Activated naive CD4-positive, alpha-beta T cell treated with anti-CD3 and anti-CD28 coated beads, Interleukin-2, amount 10 ng/mL, durations not matched to agents 7 days and 5 days (primary cell): ENCODE data around the gene MINAR1.
"Not testable (repeated sequence)": the region's sequence is repeated elsewhere in the genome, so short reads cannot be mapped to it uniquely, and the experiment has no call there.

Experiments
- CTCF ChIA-PET: fragments of 350-600 bp; sonication (Branson Sonifier 250); formaldehyde crosslinking; loops from one replicate; lab custom pipeline; 2021; ENCODE audit warnings: antibody characterized with exemption; lab: Charles Lee
- DNase-seq: peaks from one replicate; pipeline ENCODE4 v3.0.0-alpha.2; 2020
- H3K27ac Mint-ChIP-seq: one replicate; pipeline ENCODE4 v1.8.0; 2021; ENCODE audit warnings: mild to moderate bottlenecking, moderate library complexity, mixed read lengths
- H3K27me3 Mint-ChIP-seq: one replicate; pipeline ENCODE4 v1.8.0; 2021; ENCODE audit warnings: mild to moderate bottlenecking, mixed read lengths
- H3K36me3 Mint-ChIP-seq: one replicate; pipeline ENCODE4 v1.8.0; 2021; ENCODE audit warnings: mixed read lengths
- H3K4me1 Mint-ChIP-seq: one replicate; pipeline ENCODE4 v1.8.0; 2021; ENCODE audit warnings: mixed read lengths
- H3K4me3 Mint-ChIP-seq: one replicate; pipeline ENCODE4 v1.8.0; 2021; ENCODE audit warnings: mild to moderate bottlenecking, moderate library complexity, mixed read lengths
- H3K9me3 Mint-ChIP-seq: one replicate; pipeline ENCODE4 v1.8.0; 2021; ENCODE audit warnings: mixed read lengths

Gene MINAR1

GRCh38 chr15:79416876-79417275, 15.3 kb upstream of the MINAR1 start:
- H3K4me1 Mint-ChIP-seq = no peaks in the 10 kb centered on the region
- H3K9me3 Mint-ChIP-seq = no peaks in the 10 kb centered on the region
- no peaks in the 10 kb centered on the region for H3K36me3 Mint-ChIP-seq
- H3K27ac Mint-ChIP-seq = no peak overlapping the region
- H3K4me3 Mint-ChIP-seq = no peak overlapping the region
- CTCF ChIA-PET = interaction anchor here (0.6 kb wide), 1 partner anchor 35 kb away, joined by 3 read pairs; no protein-coding TSS in a partner anchor
- DNase-seq = no peak
- peaks cover 3% of the 10 kb centered on the region for H3K27me3 Mint-ChIP-seq

GRCh38 chr15:79418693-79419279, 13.3 kb upstream of the MINAR1 start:
- H3K27me3 Mint-ChIP-seq = peaks cover 3% of the 10 kb centered on the region
- DNase-seq = no peak
- CTCF ChIA-PET = no interaction called here

GRCh38 chr15:79425591-79426295, 6.4 kb upstream of the MINAR1 start:
- Mint-ChIP-seq H3K27ac (no peak overlapping the region), H3K36me3 (no peaks in the 10 kb centered on the region), H3K9me3 (no peaks in the 10 kb centered on the region), H3K4me3 (no peak overlapping the region), H3K27me3 (peaks cover 34% of the 10 kb centered on the region), H3K4me1 (no peaks in the 10 kb centered on the region)
- DNase-seq = no peak
- CTCF ChIA-PET = no interaction called here

More at GRCh38 chr15:79418693-79419279, 13.3 kb upstream of the MINAR1 start:
- H3K4me3 Mint-ChIP-seq = no peak overlapping the region
- H3K27ac Mint-ChIP-seq = no peak overlapping the region
- no peaks in the 10 kb centered on the region for H3K9me3 Mint-ChIP-seq
- H3K36me3 Mint-ChIP-seq = no peaks in the 10 kb centered on the region
- no peaks in the 10 kb centered on the region for H3K4me1 Mint-ChIP-seq

GRCh38 chr15:79426899-79427298, 5.2 kb upstream of the MINAR1 start:
- H3K4me1 Mint-ChIP-seq, CTCF ChIA-PET, H3K36me3 Mint-ChIP-seq, DNase-seq, H3K27ac Mint-ChIP-seq, H3K4me3 Mint-ChIP-seq, H3K9me3 Mint-ChIP-seq: not testable (repeated sequence)
- peaks cover 42% of the 10 kb centered on the region for H3K27me3 Mint-ChIP-seq

GRCh38 chr15:79427781-79428598, 4.1 kb upstream of the MINAR1 start:
- Mint-ChIP-seq H3K36me3 (no peaks in the 10 kb centered on the region), H3K4me3 (no peak overlapping the region), H3K27ac (no peak overlapping the region), H3K9me3 (no peaks in the 10 kb centered on the region), H3K27me3 (peaks cover 53% of the 10 kb centered on the region), H3K4me1 (peaks cover 5% of the 10 kb centered on the region)
- DNase-seq = no peak
- CTCF ChIA-PET = no interaction called here

- Mint-ChIP-seq H3K27ac (no peak overlapping the region), H3K36me3 (no peaks in the 10 kb centered on the region), H3K4me3 (no peak overlapping the region), H3K27me3 (peaks cover 73% of the 10 kb centered on the region), H3K4me1 (peaks cover 6% of the 10 kb centered on the region), H3K9me3 (no peaks in the 10 kb centered on the region)
- DNase-seq = no peak
- CTCF ChIA-PET = interaction anchor here (1.7 to 2.1 kb wide), 2 partner anchors 51 to 165 kb away, joined by 7 to 9 read pairs; no protein-coding TSS in a partner anchor
Observed at GRCh38 chr15:79430901-79431635, 1.1 kb upstream of the MINAR1 start.

GRCh38 chr15:79432345-79433275, 474 bp downstream of the MINAR1 start:
- peaks cover 71% of the 10 kb centered on the region for H3K27me3 Mint-ChIP-seq
- CTCF ChIA-PET = interaction anchor here (1.2 kb wide), 1 partner anchor 51 kb away, joined by 4 read pairs; no protein-coding TSS in a partner anchor
- no peak overlapping the region for H3K4me3 Mint-ChIP-seq

GRCh38 chr15:79433276-79433990, 1.3 kb downstream of the MINAR1 start:
- DNase-seq = no peak

More at GRCh38 chr15:79432345-79433275, 474 bp downstream of the MINAR1 start:
- Mint-ChIP-seq H3K4me1 (peaks cover 6% of the 10 kb centered on the region), H3K27ac (peak overlapping the region; percentile 25), H3K36me3 (no peaks in the 10 kb centered on the region), H3K9me3 (no peaks in the 10 kb centered on the region)
- no peak for DNase-seq

GRCh38 chr15:79434361-79434760, 2.2 kb downstream of the MINAR1 start:
- Mint-ChIP-seq H3K9me3 (no peaks in the 10 kb centered on the region), H3K27ac (no peak overlapping the region), H3K4me3 (no peak overlapping the region), H3K4me1 (peaks cover 6% of the 10 kb centered on the region), H3K36me3 (no peaks in the 10 kb centered on the region), H3K27me3 (peaks cover 56% of the 10 kb centered on the region)
- no peak for DNase-seq
- CTCF ChIA-PET = no interaction called here

More at GRCh38 chr15:79433276-79433990, 1.3 kb downstream of the MINAR1 start:
- no peaks in the 10 kb centered on the region for H3K36me3 Mint-ChIP-seq
- no peak overlapping the region for H3K4me3 Mint-ChIP-seq
- H3K27ac Mint-ChIP-seq = no peak overlapping the region
- CTCF ChIA-PET = interaction anchor here (1.2 kb wide), 1 partner anchor 52 kb away, joined by 4 read pairs; no protein-coding TSS in a partner anchor
- peaks cover 63% of the 10 kb centered on the region for H3K27me3 Mint-ChIP-seq
- peaks cover 6% of the 10 kb centered on the region for H3K4me1 Mint-ChIP-seq
- H3K9me3 Mint-ChIP-seq = no peaks in the 10 kb centered on the region

- Mint-ChIP-seq H3K9me3 (no peaks in the 10 kb centered on the region), H3K27me3 (peaks cover 38% of the 10 kb centered on the region), H3K4me1 (peaks cover 5% of the 10 kb centered on the region), H3K36me3 (no peaks in the 10 kb centered on the region), H3K27ac (no peak overlapping the region), H3K4me3 (no peak overlapping the region)
- DNase-seq = no peak
- CTCF ChIA-PET = no interaction called here
Observed at GRCh38 chr15:79436037-79436780, 4.1 kb downstream of the MINAR1 start.

GRCh38 chr15:79437275-79438000, 5.3 kb downstream of the MINAR1 start:
- no peak overlapping the region for H3K27ac Mint-ChIP-seq
- H3K27me3 Mint-ChIP-seq = peaks cover 25% of the 10 kb centered on the region
- H3K4me1 Mint-ChIP-seq = peaks cover 2% of the 10 kb centered on the region
- no peak overlapping the region for H3K4me3 Mint-ChIP-seq
- H3K9me3 Mint-ChIP-seq = no peaks in the 10 kb centered on the region
- CTCF ChIA-PET = no interaction called here
- no peak for DNase-seq
- H3K36me3 Mint-ChIP-seq = no peaks in the 10 kb centered on the region
